GM12878 (cell line): ENCODE data around the gene H19. TPM values are rescaled to one million over a fixed set of nuclear protein-coding genes. Genes with fewer than 3 reads are reported as not detected.

Experiments
- ATAC-seq: fragments of 200-7000 bp; cut with Tn5 transposase; 3 replicates; pipeline ENCODE4 v1.9.1; 2020; ENCODE audit warnings: mild to moderate bottlenecking, moderate library complexity
- BruUV-seq: library from RNA; stranded (reverse); fragments of 400-500 nt; replicated peaks from 2 replicates; lab custom pipeline; 2021; lab: Mats Ljungman, UMichigan
- CTCF ChIA-PET: fragments of 300-600 bp; sonication (Branson Sonifier 250); formaldehyde crosslinking; extraction: SDS; loops from one replicate; lab custom pipeline; 2021; ENCODE audit warnings: inconsistent platforms; lab: Yijun Ruan, JAX
- POLR2A ChIA-PET: fragments of 350-600 bp; formaldehyde crosslinking; extraction: SDS; loops from one replicate; lab custom pipeline; 2021; ENCODE audit warnings: inconsistent platforms; lab: Charles Lee
- RAD21 ChIA-PET: fragments of 300-600 bp; sonication (Branson Sonifier 250); formaldehyde crosslinking; loops from one replicate; lab custom pipeline; 2023; ENCODE audit warnings: antibody characterized with exemption; ENCODE audit not compliant: unreplicated experiment; lab: Charles Lee
- SMC1A ChIA-PET: fragments of 300-600 bp; sonication (Branson Sonifier 250); formaldehyde crosslinking; loops from one replicate; lab custom pipeline; 2023; ENCODE audit not compliant: unreplicated experiment, uncharacterized antibody; lab: Charles Lee
- DNase-seq: peaks from one replicate; pipeline ENCODE4 v3.0.0-alpha.2; 2011; ENCODE audit warnings: low read depth, low spot score
- FAIRE-seq: peaks from 3 replicates; lab custom pipeline; 2011; peaks lifted over from hg19 to GRCh38; lab: Jason Lieb, UNC
- H2AFZ ChIP-seq: 2 replicates; pipeline ENCODE4 v1.6.0; 2011; ENCODE audit warnings: low read depth, low read length, control low read depth; ENCODE audit not compliant: control insufficient read depth
- H3K27ac ChIP-seq: 2 replicates; pipeline ENCODE4 v1.5.1; 2011; ENCODE audit warnings: control low read depth; ENCODE audit not compliant: control insufficient read depth, insufficient read depth
- H3K27me3 ChIP-seq, 2 experiments: replicated peaks in 1 of 2; 2 replicates each; pipeline versions ENCODE4 v1.6.0 to v1.6.1; 2011; ENCODE audit warnings: low read length in 1 of 2; ENCODE audit not compliant: control insufficient read depth in 2 of 2, insufficient read depth in 2 of 2
- H3K36me3 ChIP-seq, 2 experiments: 2 replicates each; pipeline ENCODE4 v1.5.1; 2011; ENCODE audit warnings: low read length in 1 of 2; ENCODE audit not compliant: control insufficient read depth in 2 of 2, insufficient read depth in 2 of 2
- H3K4me1 ChIP-seq: 2 replicates; pipeline ENCODE4 v1.6.1; 2011; ENCODE audit warnings: mild to moderate bottlenecking, low read length, moderate library complexity, mixed read lengths; ENCODE audit not compliant: control insufficient read depth, insufficient read depth
- H3K4me2 ChIP-seq: 2 replicates; pipeline ENCODE4 v1.6.0; 2011; ENCODE audit warnings: control low read depth; ENCODE audit not compliant: control insufficient read depth, insufficient read depth
- H3K4me3 ChIP-seq: fragments of 200-600 bp; sonication (generic); 2 replicates; pipeline ENCODE4 v1.5.1; 2016
- H3K79me2 ChIP-seq: 2 replicates; pipeline ENCODE4 v1.6.0; 2011; ENCODE audit warnings: low read length; ENCODE audit not compliant: control insufficient read depth, insufficient read depth
- H3K9ac ChIP-seq: 2 replicates; pipeline ENCODE4 v1.8.0; 2011; ENCODE audit warnings: low read length, control low read depth, mixed read lengths; ENCODE audit not compliant: control insufficient read depth, insufficient read depth
- H3K9me3 ChIP-seq: replicated peaks from 3 replicates; pipeline ENCODE4 v1.5.1; 2011; ENCODE audit warnings: mild to moderate bottlenecking, low read length; ENCODE audit not compliant: control insufficient read depth, insufficient read depth
- H4K20me1 ChIP-seq: 2 replicates; pipeline ENCODE4 v1.6.0; 2011; ENCODE audit not compliant: control insufficient read depth, insufficient read depth
- CEBPZ ChIP-seq: fragments of 150-350 bp; IDR thresholded peaks from 2 replicates; pipeline ENCODE4 v1.6.1; 2016; ENCODE audit warnings: low read depth, low read length
- CHD2 ChIP-seq: IDR thresholded peaks from 2 replicates; pipeline ENCODE4 v1.6.1; 2011; ENCODE audit warnings: low read depth, low read length, improper control_type of control experiment, borderline replicate concordance
- CHD4 ChIP-seq: fragments of 200-600 bp; sonication (generic); IDR thresholded peaks from 2 replicates; pipeline ENCODE4 v1.6.1; 2016; ENCODE audit warnings: mild to moderate bottlenecking
- DPF2 ChIP-seq: fragments of 450-650 bp; IDR thresholded peaks from 2 replicates; pipeline ENCODE4 v1.6.1; 2017; ENCODE audit warnings: mild to moderate bottlenecking
- ESRRA ChIP-seq: IDR thresholded peaks from 2 replicates; pipeline ENCODE4 v1.6.1; 2012; ENCODE audit warnings: mild to moderate bottlenecking, low read length, improper control_type of control experiment
- GABPA ChIP-seq: IDR thresholded peaks from 2 replicates; pipeline ENCODE4 v1.6.1; 2014; ENCODE audit warnings: antibody characterized with exemption, low read depth, mild to moderate bottlenecking, inconsistent platforms
- TARDBP ChIP-seq: IDR thresholded peaks from 2 replicates; pipeline ENCODE4 v1.6.1; 2016; ENCODE audit warnings: borderline replicate concordance
- TBL1XR1 ChIP-seq: IDR thresholded peaks from 2 replicates; pipeline ENCODE4 v1.6.1; 2012; ENCODE audit warnings: low read depth, low read length, improper control_type of control experiment
- WGBS: methylation state at CpG from one replicate; pipeline ENCODE4 v1.1.6; 2016; ENCODE audit warnings: low lambda C conversion rate; ENCODE audit not compliant: insufficient replicate concordance, insufficient coverage; ENCODE audit errors: missing lambda C conversion rate; 5-methylcytosine and 5-hydroxymethylcytosine counted together
- in situ Hi-C: fragments of 300-500 bp; cut with MboI; formaldehyde crosslinking; loops from 9 replicates; pipeline ENCODE4 v1.14.3; 2018; ENCODE audit warnings: mixed read lengths
- intact Hi-C: fragments of 100-400 bp; cut with micrococcal nuclease; formaldehyde crosslinking; loops from one replicate; pipeline ENCODE4 v1.14.2; 2022; ENCODE audit not compliant: unreplicated experiment
- polyA plus RNA-seq, 11 experiments: library from polyadenylated mRNA; depleted of rRNA in 4 of 11; unstranded in 6 of 11; stranded (reverse) in 5 of 11; fragments of >200 nt; fragmentation: Nextera tagmentation in 4 of 11; fragmentation: Illumina TruSeq in 1 of 11; extraction: Ambion mirVana in 4 of 11; extraction: Trizol in 1 of 11; gene quantifications; 1 replicate in 1 of 11; 2 replicates in 10 of 11; pipeline versions ENCODE4 v1.2.1 to v1.2.3, GENCODE V29; 2011 to 2016; ENCODE audit warnings: inconsistent platforms in 2 of 11, missing spikeins in 2 of 11, low read depth in 1 of 11
- total RNA-seq, 4 experiments: library from RNA; depleted of rRNA in 3 of 4; stranded (reverse); fragments of >200 nt in 3 of 4; fragmentation: Illumina TruSeq in 1 of 4; extraction: Trizol in 1 of 4; gene quantifications; 2 replicates each; pipeline versions ENCODE4 v1.2.1 to v1.2.3, GENCODE V29; 2013 to 2021

Gene H19
- total and polyA plus RNA-seq, 10 of the 15 experiments (the other 5 are each of a cell fraction or from before 2014, with no cell fraction given): 0.04 to 1.2 (median 0.31) TPM; not detected in 6

GRCh38 chr11:1998861-1999260 is 1.2 kb upstream of the H19 start:
- BruUV-seq: no TSS peak
- Histone ChIP-seq H3K4me3 (no peak overlapping the region), H3K36me3 (no peaks in the 10 kb centered on the region), H3K9ac (no peak overlapping the region), H4K20me1 (no peaks in the 10 kb centered on the region), H3K27me3 (no peaks in the 10 kb centered on the region), H3K79me2 (no peaks in the 10 kb centered on the region), H2AFZ (no peak overlapping the region), H3K27ac (no peak overlapping the region), H3K9me3 (no peaks in the 10 kb centered on the region), H3K4me1 (no peaks in the 10 kb centered on the region), H3K4me2 (no peak overlapping the region)
- CTCF ChIA-PET: interaction anchor here (0.6 to 1.0 kb wide), 5 partner anchors 10 to 305 kb away, joined by 3 read pairs; no protein-coding TSS in a partner anchor
- intact Hi-C loops: no loop called here
- no peak for DNase-seq
- SMC1A ChIA-PET: no interaction called here
- ATAC-seq: no peak
- RAD21 ChIA-PET: no interaction called here
- in situ Hi-C loops: no loop called here
- WGBS: no CpG with 5 or more reads among the region's 15 CpGs
- no peak for FAIRE-seq
- TF ChIP-seq CEBPZ (no peak), TARDBP (no peak), CHD4 (no peak), GABPA (no peak), CHD2 (no peak), DPF2 (no peak), ESRRA (no peak), TBL1XR1 (no peak)
- POLR2A ChIA-PET: no interaction called here
